ENCODE results near the gene EXOC6B. TPM values are rescaled to one million over a fixed set of nuclear protein-coding genes. Genes with fewer than 3 reads are reported as not detected.

The EXOC6B gene
- total and polyA plus RNA-seq, 10 of the 15 experiments (the other 5 are each of a cell fraction or from before 2014, with no cell fraction given), result 0.23 to 2.2 (median 1.2) TPM

GRCh38 chr2:72149556-72150156 is 676.2 kb downstream of the EXOC6B start (continued):
- TF ChIP-seq HDGF (IDR thresholded peaks at IDR 0.05), result no peak
- TF ChIP-seq RCOR1 (conservative IDR thresholded peaks at IDR 0.05; ENCODE audit: low read depth, low read length), result no peak
- TF ChIP-seq IRF4 (IDR thresholded peaks at IDR 0.05; ENCODE audit: low read depth, low read length), result no peak
- no peak for TF ChIP-seq E2F4 (IDR thresholded peaks at IDR 0.05; ENCODE audit: low read depth, low read length)

GRCh38 chr2:72148837-72149555 is 676.8 kb downstream of the EXOC6B start:
- Histone ChIP-seq H3K9me3 (replicated peaks; ENCODE audit: control insufficient read depth, insufficient read depth, low read length) (no peaks in the 10 kb centered on the region; the same call in 2 of the 3 replicates), H3K79me2 (ENCODE audit: control insufficient read depth, insufficient read depth, low read length) (no peaks in the 10 kb centered on the region), H3K4me3 (no peak overlapping the region), H3K4me1 (ENCODE audit: control insufficient read depth, insufficient read depth, low read length) (no peaks in the 10 kb centered on the region), H3K9ac (ENCODE audit: control insufficient read depth, insufficient read depth, low read length) (no peak overlapping the region), H3K36me3 (ENCODE audit: control insufficient read depth in 2 of 2, insufficient read depth in 2 of 2, low read length in 1 of 2) (no peaks in the 10 kb centered on the region), H3K27ac (ENCODE audit: control insufficient read depth, insufficient read depth) (no peak overlapping the region), H2AFZ (ENCODE audit: control insufficient read depth, low read depth, low read length) (no peak overlapping the region), H3K27me3 (replicated peaks in 1 of 2; ENCODE audit: control insufficient read depth in 2 of 2, insufficient read depth in 2 of 2, low read length in 1 of 2) (peaks cover 14 to 19% of the 10 kb centered on the region in 2 experiments; a peak in 3 of 4 replicates), H4K20me1 (ENCODE audit: control insufficient read depth, insufficient read depth) (no peaks in the 10 kb centered on the region), H3K4me2 (ENCODE audit: control insufficient read depth, insufficient read depth) (0 out of 2 replicates have a peak overlapping the region, but pooled peaks have one; percentile 17)
- FAIRE-seq, result no peak
- ChIA-PET SMC1A (ENCODE audit: uncharacterized antibody, unreplicated experiment) (interaction anchor here (0.6 kb wide), 1 partner anchor 190 kb away, joined by 3 read pairs; no protein-coding TSS in a partner anchor), RAD21 (ENCODE audit: unreplicated experiment) (no interaction called here), CTCF (no interaction called here), POLR2A (no interaction called here)
- 6% methylated on average over 26 of the region's 65 CpGs for WGBS (ENCODE audit: insufficient coverage, insufficient replicate concordance, low lambda C conversion rate, missing lambda C conversion rate)
- no peak for DNase-seq (ENCODE audit: low read depth, low spot score)
- 0 out of 3 replicates have a peak, but pooled peaks have one; percentile 12 for ATAC-seq
- BruUV-seq (replicated peaks), result no TSS peak
- in situ Hi-C loops (cut with MboI) (loop anchor here (25.0 kb wide), 1 partner anchor 862 kb away; no protein-coding TSS in a partner anchor), intact Hi-C loops (cut with micrococcal nuclease; ENCODE audit: unreplicated experiment) (no loop called here)
- TF ChIP-seq RELA (IDR thresholded peaks at IDR 0.05; ENCODE audit: borderline replicate concordance, partially characterized antibody) (no peak), SUZ12 (IDR thresholded peaks at IDR 0.05; ENCODE audit: unreplicated experiment) (peak; percentile 76), KAT2A (conservative IDR thresholded peaks at IDR 0.05; ENCODE audit: control insufficient read depth, low read depth, low read length) (no peak), EZH2 (IDR thresholded peaks at IDR 0.05; ENCODE audit: borderline replicate concordance, control insufficient read depth, low read depth, low read length) (0 out of 2 replicates have a peak, but pooled peaks have one; percentile 50), E2F8 (IDR thresholded peaks at IDR 0.05; ENCODE audit: low read depth, partially characterized antibody) (no peak), HCFC1 (IDR thresholded peaks at IDR 0.05; ENCODE audit: low read length) (no peak), CHD4 (IDR thresholded peaks at IDR 0.05) (no peak), NFIC (IDR thresholded peaks at IDR 0.05; ENCODE audit: low read depth, low read length) (no peak), MTA2 (IDR thresholded peaks at IDR 0.05; ENCODE audit: low read depth) (no peak), SREBF2 (IDR thresholded peaks at IDR 0.05; ENCODE audit: low read length) (no peak)
- TF ChIP-seq, protein P1, sequence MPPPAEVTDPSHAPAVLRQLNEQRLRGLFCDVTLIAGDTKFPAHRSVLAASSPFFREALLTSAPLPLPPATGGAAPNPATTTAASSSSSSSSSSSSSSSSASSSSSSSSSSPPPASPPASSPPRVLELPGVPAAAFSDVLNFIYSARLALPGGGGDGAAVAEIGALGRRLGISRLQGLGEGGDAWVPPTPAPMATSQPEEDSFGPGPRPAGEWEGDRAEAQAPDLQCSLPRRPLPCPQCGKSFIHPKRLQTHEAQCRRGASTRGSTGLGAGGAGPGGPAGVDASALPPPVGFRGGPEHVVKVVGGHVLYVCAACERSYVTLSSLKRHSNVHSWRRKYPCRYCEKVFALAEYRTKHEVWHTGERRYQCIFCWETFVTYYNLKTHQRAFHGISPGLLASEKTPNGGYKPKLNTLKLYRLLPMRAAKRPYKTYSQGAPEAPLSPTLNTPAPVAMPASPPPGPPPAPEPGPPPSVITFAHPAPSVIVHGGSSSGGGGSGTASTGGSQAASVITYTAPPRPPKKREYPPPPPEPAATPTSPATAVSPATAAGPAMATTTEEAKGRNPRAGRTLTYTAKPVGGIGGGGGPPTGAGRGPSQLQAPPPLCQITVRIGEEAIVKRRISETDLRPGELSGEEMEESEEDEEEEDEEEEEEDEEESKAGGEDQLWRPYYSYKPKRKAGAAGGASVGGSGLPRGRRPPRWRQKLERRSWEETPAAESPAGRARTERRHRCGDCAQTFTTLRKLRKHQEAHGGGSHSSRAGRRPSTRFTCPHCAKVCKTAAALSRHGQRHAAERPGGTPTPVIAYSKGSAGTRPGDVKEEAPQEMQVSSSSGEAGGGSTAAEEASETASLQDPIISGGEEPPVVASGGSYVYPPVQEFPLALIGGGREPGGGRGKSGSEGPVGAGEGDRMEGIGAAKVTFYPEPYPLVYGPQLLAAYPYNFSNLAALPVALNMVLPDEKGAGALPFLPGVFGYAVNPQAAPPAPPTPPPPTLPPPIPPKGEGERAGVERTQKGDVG (CRISPR knock-in tag; IDR thresholded peaks at IDR 0.05), result no peak

Measured in GM12878 (cell line).